HG02678 (cell line): ENCODE measurements around the gene PLEKHM1.
"Not testable (repeated sequence)": the region's sequence is repeated elsewhere in the genome, so short reads cannot be mapped to it uniquely, and the experiment has no call there.

ENCODE experiments used
- ATAC-seq: cut with Tn5 transposase; IDR thresholded peaks from one replicate; pipeline ENCODE4 v1.9.1; 2021; ENCODE audit warnings: mild to moderate bottlenecking, moderate library complexity; ENCODE audit not compliant: unreplicated experiment

PLEKHM1 gene

DNA sequence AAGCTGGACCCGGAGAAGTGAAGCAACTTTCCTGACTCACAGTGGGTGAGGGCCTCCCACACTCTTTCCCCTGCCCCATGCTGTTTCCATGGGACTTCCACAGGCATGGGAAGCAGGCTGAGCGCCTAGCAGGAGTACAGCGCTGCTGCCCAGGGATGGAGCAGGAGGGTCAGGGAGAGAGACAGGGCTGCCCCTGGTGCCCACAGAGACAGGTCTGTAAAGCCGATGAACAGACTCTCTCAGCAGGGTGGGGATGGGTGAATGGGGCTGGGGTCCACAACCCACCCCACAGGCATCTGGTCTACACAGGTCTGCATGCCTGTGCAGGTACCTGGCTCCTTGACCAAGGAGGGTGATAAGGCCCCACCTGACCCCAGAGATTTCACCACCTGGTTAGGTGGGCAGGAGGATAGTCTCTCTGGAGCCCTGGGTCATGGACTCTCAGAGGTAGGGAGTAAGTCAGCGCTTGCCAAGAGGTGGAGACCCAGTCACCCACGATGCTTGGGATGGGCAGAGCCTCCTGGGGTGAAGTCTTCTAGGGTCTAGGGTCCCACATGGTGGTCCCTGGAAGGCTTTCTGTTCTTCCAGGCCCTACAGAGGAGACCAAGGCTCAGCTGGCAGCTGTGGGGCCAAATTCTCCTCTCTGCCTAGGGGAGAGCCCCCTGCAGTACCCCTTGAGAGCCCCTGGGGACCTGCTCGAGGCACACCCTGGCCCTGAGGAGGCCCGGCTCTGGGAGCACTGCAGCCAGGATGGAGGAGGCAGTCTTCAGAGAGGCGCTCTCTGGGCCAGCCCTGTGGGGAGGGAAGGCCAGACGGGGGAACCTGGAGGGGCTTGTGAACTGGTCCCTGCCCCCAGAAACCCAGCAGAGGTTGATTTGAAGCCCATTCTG is 46.9 kb downstream of the PLEKHM1 start:
- not testable (repeated sequence) for ATAC-seq

DNA sequence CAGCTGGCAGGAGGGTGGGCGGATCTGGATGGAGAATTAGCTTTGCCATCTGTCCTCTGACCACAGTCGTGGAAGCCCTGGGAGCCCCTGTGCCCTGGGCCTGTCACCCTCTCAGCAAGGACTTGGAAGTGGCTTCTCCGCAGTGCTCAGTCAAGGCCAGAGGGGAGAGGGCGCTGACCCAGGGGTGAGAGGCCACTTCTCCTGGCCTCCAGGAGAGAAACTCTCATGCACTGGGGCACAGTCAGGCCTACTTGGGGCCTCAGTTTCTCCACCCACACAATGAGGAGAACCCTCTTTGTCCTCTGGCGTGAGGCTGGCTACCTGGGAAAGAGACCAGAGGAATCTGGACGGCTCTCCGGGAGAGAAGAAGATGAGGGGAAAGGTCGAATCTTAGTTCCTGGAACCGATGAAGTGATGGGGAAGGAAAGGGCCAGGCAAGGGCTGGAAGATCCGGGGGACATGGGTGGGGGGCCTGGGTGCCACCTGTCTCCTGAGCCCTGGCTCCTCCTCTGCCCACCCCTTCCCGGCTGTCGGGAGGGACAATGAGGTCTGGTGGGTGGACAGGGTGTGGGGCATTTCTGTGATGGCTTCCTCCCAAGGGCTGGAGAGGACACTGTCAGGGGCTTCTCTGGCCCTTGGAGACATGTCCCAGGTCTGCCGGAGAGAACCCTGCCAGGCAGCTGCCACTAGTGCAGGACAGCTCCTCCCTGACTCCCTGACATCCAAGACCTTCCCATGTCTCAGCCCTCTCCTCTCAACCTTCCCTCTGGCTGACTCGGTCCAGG is 48.8 kb downstream of the PLEKHM1 start:
- no peak for ATAC-seq

- peak; percentile 91 for ATAC-seq
These were observed 49.5 kb downstream of the PLEKHM1 start for GRCh38 chr17:45440839-45441515.

- no peak for ATAC-seq
These were observed 50.3 kb downstream of the PLEKHM1 start for GRCh38 chr17:45440161-45440778.

DNA sequence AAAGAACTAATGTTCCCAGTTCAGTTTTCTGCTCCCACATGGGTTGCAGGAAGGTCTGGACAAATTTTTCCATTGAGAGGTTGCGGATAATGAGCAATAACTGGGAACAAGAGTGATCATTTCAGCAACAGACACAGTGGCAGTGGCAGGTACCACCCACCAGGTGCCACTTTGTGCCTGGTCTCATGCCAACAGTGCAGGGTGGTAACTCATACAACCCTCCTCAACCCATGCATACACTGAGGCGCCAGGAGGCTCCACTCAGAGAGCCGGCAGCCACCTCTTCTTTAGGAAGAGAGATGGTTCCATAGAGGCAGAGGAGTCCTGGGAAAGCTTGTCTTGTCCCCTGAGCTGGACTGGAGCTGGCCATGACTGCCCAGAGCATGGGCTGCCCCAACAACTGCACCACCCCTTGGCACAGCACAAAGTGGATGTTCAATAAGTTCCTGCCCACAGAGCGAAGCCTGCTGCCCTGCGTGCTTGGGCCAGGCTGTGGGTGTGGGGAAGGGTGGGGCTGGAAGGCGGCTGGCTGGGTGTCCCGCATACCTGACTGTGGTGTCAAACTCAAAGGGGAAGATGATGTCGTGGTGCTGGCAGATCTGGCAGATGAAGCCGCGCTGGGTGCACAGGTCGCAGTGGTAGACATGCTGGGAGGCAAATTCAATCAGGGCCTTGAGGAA is 51.5 kb downstream of the PLEKHM1 start:
- no peak for ATAC-seq

DNA sequence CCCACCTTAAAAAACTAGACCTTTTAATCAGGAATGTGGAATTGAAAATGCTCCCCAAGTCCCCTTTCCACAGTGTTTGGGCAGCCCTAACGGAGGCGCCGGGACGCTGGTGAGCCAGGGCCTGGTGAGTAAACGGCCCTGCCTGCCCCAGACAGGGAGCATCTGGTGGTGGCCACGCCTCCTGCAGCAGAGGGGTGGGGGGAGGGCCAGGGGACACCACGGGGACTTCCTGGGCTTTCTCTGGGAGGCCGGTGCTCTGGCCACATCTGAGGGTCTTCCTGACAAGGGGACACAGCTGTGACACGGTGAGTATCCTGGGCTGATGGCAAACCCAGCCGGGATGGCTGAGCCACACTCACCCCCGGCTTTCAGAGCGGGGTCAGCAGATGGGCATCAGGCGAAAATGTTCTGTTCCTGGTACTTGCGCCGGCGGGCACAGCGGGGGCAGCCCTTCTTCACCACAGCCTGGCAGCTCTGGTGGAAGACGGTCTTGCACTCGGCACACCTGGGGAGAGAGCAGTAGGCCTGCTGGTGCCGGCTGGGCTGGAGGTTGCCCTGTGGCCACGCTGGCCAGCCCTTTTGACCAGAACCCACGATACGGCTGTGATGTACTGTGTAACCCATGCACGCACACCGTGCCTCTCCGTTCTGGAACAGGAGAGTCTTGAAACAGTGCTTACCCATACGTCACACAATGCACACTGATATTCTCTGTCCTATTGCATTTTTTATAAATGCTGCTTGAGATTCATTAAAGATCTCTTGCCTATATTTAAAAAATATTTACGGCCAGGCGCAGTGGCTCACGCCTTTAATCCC is 52.8 kb downstream of the PLEKHM1 start:
- ATAC-seq = no peak

DNA sequence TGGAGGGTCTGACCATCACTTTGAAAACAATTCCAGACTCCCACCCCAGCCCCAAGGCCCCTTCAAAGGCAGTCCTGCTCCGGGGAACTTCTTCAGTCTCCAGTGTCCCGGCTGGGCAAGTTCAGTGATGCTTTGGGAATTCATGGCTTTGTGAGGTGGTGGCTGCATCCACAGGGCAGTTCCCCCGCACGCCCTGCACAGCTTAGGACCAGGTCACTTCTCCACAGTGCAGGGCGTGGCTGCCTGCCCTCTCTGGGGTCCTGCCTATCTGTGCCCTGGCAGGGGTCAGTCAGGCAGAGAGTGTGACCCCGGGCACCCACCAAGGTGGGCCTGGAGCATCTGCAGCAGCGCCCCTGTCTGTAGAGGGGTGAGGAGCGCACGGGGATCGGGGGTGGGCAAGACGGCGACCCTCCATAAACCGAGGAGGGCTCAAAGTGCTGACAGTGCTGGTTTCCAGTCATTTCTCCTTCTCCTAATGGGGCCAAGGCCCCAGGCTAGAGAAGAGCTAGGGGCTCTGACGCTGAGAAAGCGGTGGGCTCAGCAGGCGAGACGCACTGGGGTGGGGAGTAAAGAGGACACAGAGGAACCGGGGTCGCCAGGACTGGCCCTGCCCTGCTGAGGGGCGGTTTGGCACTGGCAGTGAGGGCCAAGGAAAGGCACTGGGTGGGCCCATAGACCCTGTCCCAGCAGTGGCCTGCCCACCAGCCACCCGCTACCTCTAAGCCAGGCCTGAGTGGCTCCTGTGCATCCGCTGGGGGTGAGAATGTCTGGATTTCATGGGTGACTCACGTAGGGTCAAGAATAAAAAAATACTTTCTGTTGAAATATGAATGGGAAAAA is 53.7 kb downstream of the PLEKHM1 start:
- no peak for ATAC-seq

DNA sequence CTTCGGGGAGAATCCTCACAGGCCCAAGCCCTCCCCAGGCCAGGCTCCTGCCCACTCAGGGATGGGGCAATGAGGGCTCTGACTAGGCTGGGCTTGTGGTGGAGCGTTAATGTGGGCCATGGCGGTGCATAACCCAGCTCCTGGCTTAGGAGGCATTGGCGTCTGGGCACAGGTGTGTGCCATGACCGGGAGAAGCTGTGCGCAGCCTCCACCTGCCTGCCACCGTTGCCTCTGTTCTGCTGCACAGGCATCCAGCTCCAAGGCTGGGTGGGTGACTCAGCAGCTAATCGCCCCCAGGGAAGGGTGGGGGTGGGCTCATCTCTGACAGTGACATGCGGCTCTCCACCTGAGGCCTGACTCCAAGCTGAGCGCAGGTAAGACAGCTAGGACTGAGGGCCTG is 54.4 kb downstream of the PLEKHM1 start:
- no peak for ATAC-seq

GRCh38 chr17:45435481-45435880 is 55.0 kb downstream of the PLEKHM1 start:
- no peak for ATAC-seq

DNA sequence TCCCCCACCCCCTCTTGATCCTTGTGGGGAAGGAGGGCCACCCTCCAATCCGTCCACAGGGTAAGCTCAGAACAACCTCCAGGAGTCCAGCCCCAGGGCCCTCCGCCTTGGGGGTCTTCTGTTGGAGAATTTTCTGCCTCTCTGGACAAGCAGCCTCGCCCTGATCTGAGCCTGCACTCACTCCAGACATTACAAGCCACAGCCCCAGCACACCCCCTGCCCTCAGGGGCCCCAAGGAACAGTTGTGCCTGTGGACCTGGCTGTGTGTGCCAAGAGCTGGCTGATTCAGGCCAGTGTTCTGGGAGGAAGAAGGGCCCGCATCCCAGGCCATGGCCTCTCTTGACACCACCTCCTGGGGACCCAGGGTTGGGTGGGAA is 57.4 kb downstream of the PLEKHM1 start:
- no peak for ATAC-seq

DNA sequence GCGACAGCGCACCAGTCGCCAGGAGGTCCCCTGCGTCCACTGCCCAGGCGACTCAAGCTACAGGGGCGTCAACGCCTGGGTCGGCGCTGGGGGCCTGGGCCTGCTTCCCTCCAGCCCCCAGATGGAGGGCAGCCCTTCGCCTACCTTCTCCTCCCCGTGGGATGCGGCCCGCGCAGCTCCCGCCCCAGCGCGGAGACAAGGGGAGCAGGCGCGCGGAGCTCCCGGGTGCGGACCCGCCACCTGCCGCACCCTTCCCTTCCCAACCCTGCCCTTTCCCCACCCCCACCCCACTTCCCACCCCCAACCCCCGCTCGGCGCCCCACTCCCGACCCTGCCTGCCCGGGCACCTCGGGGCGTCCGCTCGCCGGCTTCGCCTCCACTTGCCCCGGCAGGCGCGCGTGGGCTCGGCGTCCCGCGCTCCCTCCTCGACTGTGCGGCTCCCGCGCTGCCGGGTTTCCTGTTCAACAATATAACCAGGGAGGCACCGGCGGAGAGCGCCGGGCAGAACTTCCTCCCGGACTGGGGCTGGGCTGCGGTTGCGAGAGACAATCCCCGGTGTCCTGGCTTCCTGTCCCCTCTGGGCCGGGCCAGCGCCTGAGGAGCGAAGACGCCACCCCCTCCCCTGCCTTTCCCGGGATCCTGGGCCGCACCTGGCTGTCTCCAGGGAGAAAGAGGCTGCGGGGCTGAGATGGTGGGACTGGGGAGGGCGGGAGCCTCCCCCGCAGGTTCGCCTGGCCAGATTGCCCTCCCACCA is 57.9 kb downstream of the PLEKHM1 start, which contains the start of gene ARHGAP27:
Gene ARHGAP27 (minus strand): TSS at position 466 of the 754 bp plus-strand sequence. CDS start 2,591 bp downstream, outside the sequence.
- no peak for ATAC-seq

DNA sequence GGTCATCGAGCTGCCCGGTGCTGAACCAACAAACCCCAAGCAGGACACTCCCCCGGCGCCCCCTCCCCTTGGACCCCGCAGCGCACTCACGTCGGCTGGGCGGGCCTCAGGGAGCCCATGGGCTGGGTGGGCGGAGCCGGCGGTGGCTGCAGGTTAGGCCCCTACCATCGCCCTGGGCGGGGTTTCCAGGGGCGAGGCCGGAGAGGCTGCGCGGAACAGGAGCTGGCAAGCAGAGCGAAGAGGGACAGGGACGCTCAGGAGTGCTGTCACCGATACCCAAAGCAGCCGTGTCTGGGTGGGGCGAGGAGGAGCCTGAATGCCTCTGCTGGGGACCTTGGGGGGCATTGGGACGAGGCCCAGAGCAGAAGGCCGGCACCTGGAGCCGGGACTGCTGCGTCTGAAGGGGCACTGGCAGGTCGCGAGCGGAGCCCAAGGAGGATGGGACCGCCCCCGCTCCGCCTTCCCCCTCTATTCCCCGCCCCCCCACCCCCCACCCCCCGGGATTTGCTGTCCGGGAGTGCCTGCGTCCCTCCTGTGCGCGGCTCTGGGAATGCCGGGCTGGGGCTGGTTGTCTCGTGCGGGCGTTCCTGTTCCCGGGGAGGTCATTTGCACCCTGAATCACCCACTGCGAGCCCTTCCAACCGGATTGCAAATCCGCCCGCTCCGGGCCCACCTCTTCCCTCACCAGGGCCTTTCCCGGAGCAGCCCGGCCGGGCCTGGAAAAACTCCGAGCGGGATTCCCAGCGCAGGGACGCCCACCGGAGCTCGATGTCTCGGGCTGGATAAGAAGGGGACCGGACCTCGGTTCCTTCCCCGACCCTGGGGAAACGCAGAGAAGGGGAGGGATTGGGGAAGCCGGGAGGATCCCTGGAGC is 58.8 kb downstream of the PLEKHM1 start:
- ATAC-seq = peak; percentile 64

DNA sequence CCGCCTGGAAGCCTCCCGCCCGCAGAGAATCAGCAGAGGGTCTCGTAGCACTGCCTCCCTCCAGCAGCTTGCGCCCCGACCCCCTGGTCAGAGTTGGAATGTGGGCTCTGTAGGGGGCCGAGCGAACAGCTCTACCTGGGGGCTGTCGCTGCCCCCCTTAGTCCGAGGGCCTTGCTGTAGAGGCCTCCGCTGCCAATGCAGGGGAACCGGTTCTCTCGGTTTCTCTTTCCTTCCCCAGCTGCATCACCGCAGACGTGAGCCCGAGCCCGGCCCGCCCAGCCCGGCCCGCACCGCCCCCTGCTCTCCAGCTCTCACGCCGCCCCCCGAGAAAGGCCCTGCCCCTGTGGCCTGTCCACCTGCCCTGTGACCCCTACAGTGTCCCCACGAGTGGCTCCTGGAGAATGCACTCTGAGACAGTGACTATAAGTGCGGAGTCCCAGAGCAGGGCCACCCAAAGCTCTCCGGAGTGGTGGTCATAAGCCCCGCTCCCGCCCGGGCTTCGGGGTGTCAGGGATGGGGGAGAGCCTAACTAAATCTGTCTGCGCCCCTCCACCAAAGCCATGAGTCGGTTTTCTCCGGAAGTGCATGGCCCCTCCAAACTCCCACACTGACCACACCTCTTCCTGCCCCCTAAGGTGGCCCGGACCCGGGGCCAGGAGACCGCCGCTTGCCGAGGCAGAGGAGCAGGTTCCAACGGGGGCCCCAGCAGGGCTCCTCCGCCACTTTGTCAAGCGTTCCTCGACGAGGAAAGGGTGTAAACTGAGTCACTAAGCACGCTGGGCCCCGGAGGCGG is 59.6 kb downstream of the PLEKHM1 start:
- ATAC-seq = peak; percentile 26

DNA sequence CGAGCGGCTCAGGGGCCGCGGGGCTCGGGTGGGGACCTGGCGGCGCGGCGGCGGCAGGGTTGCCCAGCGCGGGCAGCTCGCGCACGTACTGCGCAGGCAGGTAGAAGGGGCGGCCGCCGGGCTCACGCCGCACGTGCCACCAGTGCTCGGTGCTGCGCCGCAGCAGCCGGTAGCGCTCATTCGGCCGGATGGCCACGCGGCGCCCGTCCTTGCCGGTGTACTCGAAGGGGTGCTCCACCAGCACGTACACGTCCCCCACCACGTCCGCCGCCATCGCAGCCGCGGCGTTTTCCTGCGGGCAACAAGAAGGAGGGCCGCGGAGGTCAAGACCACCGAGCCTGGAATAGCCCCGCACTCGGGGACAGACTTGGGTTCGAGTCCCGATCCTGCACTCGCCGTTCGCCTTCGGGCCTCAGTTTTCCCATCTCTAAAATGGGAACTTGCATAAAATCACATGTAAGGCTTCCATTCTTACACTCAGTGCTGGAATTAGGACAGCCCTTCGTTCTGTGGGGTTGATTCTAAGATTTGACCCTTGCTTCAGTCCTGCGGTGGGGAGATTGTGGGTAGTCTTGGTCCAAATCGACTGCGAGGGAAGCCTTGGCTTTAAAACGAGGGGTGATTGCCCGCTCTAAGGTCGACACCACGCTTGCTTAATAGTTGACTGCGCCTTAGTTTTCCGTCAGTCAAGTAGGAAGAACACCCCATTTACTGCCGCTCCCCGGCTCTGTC is 60.3 kb downstream of the PLEKHM1 start:
- ATAC-seq = no peak

DNA sequence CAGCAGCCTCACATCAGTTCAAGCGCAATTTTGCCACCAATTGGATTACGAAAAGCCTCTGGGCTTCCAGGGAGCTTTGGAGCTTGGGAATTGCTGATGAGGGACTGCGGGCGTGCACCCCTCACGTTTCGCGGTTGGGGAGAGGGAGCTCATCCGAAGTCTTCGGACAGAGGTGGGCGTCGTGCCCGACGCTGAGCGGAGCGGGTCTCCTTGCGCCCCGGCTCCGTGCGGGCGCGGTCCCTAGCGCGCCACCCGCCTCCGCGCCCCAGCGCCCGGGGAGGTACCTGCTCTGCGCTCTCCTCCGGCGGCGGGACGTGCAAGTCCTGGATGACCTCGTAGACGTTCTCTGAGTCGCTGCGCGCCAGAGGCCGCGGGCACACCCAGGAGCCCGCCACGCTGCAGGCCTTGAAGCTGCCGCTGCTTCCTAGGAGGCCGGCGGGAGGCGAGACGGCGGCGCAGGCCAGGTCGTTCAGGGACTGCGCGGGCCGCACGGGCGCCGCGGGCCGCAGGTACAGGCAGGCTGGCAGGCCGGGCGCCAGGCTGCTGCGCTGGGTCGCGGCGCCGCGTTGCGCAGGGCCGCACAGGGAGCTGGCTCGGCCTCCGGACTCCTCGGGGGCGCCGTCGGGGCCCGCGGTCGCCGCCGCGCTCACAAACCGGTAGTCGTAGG is 61.0 kb downstream of the PLEKHM1 start:
- ATAC-seq = no peak
